Fibroblast of mammary gland (primary cell): Measurements from ENCODE around the gene AGPAT3.
"Not testable (repeated sequence)": the region's sequence is repeated elsewhere in the genome, so short reads cannot be mapped to it uniquely, and the experiment has no call there.

ENCODE experiments used
- DNase-seq: peaks from one replicate; pipeline ENCODE4 v3.0.0-alpha.2; 2010; ENCODE audit warnings: low read depth
- H3K4me3 ChIP-seq: 2 replicates; pipeline ENCODE4 v1.5.1; 2011; ENCODE audit warnings: low read depth, mild to moderate bottlenecking, low read length, moderate library complexity; ENCODE audit not compliant: control insufficient read depth
- CTCF ChIP-seq: conservative IDR thresholded peaks from 2 replicates; pipeline ENCODE4 v1.5.1; 2011; ENCODE audit warnings: low read depth, low read length, inconsistent platforms; ENCODE audit not compliant: control insufficient read depth, insufficient read depth

The AGPAT3 gene

GRCh38 chr21:43842742-43843141, 22.3 kb upstream of the AGPAT3 start:
- no peak for DNase-seq
- TF ChIP-seq CTCF = no peak
- H3K4me3 ChIP-seq = no peak overlapping the region

GRCh38 chr21:43844906-43845305, 20.1 kb upstream of the AGPAT3 start:
- not testable (repeated sequence) for DNase-seq, H3K4me3 ChIP-seq

- no peak for TF ChIP-seq CTCF
- DNase-seq = no peak
- H3K4me3 ChIP-seq = no peak overlapping the region
Observed at GRCh38 chr21:43845386-43845785, 19.6 kb upstream of the AGPAT3 start.

GRCh38 chr21:43846430-43846829, 18.6 kb upstream of the AGPAT3 start:
- H3K4me3 ChIP-seq = no peak overlapping the region

GRCh38 chr21:43847301-43847700, 17.7 kb upstream of the AGPAT3 start:
- no peak for TF ChIP-seq CTCF
- no peak for DNase-seq
- H3K4me3 ChIP-seq = no peak overlapping the region

More at GRCh38 chr21:43846430-43846829, 18.6 kb upstream of the AGPAT3 start:
- no peak for TF ChIP-seq CTCF
- no peak for DNase-seq

GRCh38 chr21:43848771-43849170, 16.3 kb upstream of the AGPAT3 start:
- DNase-seq = no peak
- no peak for TF ChIP-seq CTCF
- no peak overlapping the region for H3K4me3 ChIP-seq

- no peak overlapping the region for H3K4me3 ChIP-seq
- TF ChIP-seq CTCF = no peak
- no peak for DNase-seq
Observed at GRCh38 chr21:43849532-43850299, 15.3 kb upstream of the AGPAT3 start.
